C4-2B (cell line): Measurements from ENCODE around the gene UBR1.

Source experiments
- ZFX ChIP-seq: fragments of 450-650 bp; IDR thresholded peaks from 2 replicates; pipeline ENCODE4 v1.6.1; 2017
- TF ChIP-seq, protein P1 (sequence below): fragments of 450-650 bp; conservative IDR thresholded peaks from 2 replicates; pipeline ENCODE4 v1.5.1; 2017; ENCODE audit warnings: mild to moderate bottlenecking

DNA sequence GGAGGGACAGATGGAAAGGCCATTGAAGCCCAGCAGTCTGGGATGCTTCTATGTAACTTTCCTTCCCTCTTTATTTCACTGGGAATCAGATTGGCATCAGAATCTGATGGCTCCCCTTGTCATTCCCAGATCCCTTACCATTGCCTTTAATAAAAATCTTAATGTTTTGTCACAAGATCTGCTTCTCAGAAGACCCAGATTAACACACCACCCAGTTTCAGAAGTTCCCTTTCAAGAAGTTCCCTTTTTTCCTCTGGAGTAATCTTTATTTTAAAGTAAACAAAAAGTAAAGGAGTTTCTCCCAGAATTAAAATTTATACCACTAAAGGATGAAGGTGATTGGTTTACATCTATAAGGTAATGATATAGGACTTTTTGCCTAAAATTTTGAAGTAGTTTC lies 76.4 kb downstream of the UBR1 start:
- TF ChIP-seq, protein P1, sequence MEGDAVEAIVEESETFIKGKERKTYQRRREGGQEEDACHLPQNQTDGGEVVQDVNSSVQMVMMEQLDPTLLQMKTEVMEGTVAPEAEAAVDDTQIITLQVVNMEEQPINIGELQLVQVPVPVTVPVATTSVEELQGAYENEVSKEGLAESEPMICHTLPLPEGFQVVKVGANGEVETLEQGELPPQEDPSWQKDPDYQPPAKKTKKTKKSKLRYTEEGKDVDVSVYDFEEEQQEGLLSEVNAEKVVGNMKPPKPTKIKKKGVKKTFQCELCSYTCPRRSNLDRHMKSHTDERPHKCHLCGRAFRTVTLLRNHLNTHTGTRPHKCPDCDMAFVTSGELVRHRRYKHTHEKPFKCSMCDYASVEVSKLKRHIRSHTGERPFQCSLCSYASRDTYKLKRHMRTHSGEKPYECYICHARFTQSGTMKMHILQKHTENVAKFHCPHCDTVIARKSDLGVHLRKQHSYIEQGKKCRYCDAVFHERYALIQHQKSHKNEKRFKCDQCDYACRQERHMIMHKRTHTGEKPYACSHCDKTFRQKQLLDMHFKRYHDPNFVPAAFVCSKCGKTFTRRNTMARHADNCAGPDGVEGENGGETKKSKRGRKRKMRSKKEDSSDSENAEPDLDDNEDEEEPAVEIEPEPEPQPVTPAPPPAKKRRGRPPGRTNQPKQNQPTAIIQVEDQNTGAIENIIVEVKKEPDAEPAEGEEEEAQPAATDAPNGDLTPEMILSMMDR, result no peak
- no peak for TF ChIP-seq ZFX
